ENCODE results near the gene ZFYVE28. TPM values are rescaled to one million over a fixed set of nuclear protein-coding genes. Genes with fewer than 3 reads are reported as not detected.

Gene ZFYVE28
- total RNA-seq, 1 donor from 2014 or later = 5.6 TPM

DNA sequence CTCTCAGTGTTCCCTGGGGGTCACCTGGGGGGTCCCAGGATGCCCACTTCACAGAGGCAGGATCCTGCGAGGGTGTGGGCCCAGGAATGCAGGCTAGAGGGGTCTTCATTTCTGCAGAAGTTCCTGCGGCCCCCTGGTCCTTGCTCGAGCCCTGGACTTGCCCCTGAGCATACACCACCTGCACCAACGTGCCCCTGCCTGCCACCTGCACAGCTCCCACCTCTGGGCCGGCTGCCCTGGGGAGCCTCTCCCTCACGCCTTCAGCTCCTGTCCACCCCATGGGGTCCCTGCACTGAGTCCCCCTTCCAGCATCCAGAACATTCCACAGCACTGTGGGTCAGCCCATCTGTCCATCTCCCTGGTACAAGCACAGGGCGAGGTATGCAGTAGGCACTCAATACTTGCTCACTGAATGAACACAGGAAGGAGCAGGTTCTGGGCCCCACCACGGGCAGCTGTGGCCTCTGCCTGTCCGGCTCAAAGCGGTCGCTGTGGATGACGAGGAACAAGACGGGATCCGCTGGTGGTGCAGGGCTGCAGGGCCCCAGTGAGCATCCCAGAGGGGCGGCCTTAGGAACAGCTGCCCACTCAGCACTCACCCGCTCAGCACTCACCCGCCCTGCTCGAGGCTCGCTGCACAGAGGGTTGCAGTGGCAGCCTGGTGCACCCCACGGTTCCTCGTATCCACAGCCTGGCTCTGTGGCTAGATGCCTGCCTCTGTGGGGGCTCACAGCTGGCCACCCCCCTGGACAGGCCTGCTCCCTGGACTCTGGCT lies 86.1 kb downstream of the ZFYVE28 start:
- H3K27ac ChIP-seq (replicated peaks) = no peak overlapping the region
- no peak for DNase-seq
- H3K4me1 ChIP-seq = no peaks in the 10 kb centered on the region
- H3K36me3 ChIP-seq = peaks cover 25% of the 10 kb centered on the region
- intact Hi-C loops (cut with micrococcal nuclease) = no loop called here
- TF ChIP-seq, protein P1, sequence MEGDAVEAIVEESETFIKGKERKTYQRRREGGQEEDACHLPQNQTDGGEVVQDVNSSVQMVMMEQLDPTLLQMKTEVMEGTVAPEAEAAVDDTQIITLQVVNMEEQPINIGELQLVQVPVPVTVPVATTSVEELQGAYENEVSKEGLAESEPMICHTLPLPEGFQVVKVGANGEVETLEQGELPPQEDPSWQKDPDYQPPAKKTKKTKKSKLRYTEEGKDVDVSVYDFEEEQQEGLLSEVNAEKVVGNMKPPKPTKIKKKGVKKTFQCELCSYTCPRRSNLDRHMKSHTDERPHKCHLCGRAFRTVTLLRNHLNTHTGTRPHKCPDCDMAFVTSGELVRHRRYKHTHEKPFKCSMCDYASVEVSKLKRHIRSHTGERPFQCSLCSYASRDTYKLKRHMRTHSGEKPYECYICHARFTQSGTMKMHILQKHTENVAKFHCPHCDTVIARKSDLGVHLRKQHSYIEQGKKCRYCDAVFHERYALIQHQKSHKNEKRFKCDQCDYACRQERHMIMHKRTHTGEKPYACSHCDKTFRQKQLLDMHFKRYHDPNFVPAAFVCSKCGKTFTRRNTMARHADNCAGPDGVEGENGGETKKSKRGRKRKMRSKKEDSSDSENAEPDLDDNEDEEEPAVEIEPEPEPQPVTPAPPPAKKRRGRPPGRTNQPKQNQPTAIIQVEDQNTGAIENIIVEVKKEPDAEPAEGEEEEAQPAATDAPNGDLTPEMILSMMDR (IDR thresholded peaks at IDR 0.05; ENCODE audit: borderline replicate concordance) = no peak
- H3K27me3 ChIP-seq (ENCODE audit: low read depth) = no peaks in the 10 kb centered on the region
- H3K9me3 ChIP-seq (replicated peaks) = peaks cover 26% of the 10 kb centered on the region
- no peak overlapping the region for H3K4me3 ChIP-seq

DNA sequence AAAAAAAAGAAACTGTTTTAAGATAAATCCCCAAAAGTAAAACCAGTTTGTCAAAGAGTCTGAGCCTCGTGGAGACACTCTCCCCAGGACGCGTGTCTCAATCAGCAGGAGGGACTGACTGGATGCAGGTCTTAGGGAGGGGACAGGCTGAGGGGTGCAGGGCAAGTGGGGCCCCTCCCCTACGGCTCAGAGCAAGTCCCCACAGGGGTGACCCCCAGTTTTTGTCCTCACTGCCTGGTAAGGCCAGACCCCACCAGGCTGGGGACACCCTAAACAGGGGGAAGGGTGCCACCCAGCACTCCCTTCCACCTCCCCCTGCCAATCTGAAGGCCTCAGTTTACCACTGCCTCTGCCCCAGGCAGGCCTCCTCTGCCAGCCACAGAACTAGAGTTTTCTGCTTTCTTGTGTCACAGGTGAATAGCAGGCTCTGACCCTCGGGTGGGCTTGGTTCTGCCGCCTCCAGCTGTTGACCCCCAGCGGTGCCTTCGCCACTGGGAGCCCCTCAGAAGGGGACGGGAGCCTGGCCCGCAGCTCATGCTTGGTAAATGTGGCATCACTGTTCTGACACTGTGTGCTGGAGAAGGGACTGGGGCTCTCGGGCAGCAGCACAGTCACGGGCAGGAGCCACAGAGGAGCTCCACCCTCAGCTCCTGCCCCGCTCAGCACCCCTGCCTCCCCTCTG lies 86.8 kb downstream of the ZFYVE28 start:
- H3K9me3 ChIP-seq (replicated peaks) = peaks cover 33% of the 10 kb centered on the region
- H3K27ac ChIP-seq (replicated peaks) = no peak overlapping the region

DNA sequence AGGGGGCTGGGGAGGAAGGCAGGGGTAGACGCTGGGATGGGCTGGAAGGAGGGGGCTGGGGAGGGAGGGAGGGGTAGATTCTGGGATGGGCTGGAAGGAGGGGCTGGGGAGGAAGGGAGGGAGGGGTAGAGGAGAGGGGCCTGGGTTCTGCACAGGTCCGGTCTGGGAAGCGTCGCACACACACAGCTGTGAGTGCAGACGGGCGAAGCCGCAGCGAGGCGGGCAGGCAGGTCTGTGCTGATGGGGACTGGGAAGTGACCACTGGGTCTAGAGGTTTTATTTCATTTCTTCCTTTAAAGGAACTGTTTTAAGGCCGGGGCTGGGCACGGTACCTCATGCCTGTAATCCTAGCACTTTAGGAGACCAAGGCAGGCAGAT lies 87.4 kb downstream of the ZFYVE28 start:
- TF ChIP-seq, protein P1 (IDR thresholded peaks at IDR 0.05; ENCODE audit: borderline replicate concordance) = no peak
- Histone ChIP-seq H3K27ac (replicated peaks) (no peak overlapping the region), H3K9me3 (replicated peaks) (peaks cover 39% of the 10 kb centered on the region), H3K36me3 (peaks cover 30% of the 10 kb centered on the region), H3K4me3 (no peak overlapping the region), H3K27me3 (ENCODE audit: low read depth) (no peaks in the 10 kb centered on the region), H3K4me1 (no peaks in the 10 kb centered on the region)
- intact Hi-C loops (cut with micrococcal nuclease) = no loop called here
- no peak for DNase-seq

More for the DNA sequence above, 86.8 kb downstream of the ZFYVE28 start:
- TF ChIP-seq, protein P1 (IDR thresholded peaks at IDR 0.05; ENCODE audit: borderline replicate concordance) = no peak
- no peaks in the 10 kb centered on the region for H3K27me3 ChIP-seq (ENCODE audit: low read depth)
- peaks cover 29% of the 10 kb centered on the region for H3K36me3 ChIP-seq
- H3K4me3 ChIP-seq = no peak overlapping the region
- intact Hi-C loops (cut with micrococcal nuclease) = no loop called here
- no peak for DNase-seq
- H3K4me1 ChIP-seq = no peaks in the 10 kb centered on the region

DNA sequence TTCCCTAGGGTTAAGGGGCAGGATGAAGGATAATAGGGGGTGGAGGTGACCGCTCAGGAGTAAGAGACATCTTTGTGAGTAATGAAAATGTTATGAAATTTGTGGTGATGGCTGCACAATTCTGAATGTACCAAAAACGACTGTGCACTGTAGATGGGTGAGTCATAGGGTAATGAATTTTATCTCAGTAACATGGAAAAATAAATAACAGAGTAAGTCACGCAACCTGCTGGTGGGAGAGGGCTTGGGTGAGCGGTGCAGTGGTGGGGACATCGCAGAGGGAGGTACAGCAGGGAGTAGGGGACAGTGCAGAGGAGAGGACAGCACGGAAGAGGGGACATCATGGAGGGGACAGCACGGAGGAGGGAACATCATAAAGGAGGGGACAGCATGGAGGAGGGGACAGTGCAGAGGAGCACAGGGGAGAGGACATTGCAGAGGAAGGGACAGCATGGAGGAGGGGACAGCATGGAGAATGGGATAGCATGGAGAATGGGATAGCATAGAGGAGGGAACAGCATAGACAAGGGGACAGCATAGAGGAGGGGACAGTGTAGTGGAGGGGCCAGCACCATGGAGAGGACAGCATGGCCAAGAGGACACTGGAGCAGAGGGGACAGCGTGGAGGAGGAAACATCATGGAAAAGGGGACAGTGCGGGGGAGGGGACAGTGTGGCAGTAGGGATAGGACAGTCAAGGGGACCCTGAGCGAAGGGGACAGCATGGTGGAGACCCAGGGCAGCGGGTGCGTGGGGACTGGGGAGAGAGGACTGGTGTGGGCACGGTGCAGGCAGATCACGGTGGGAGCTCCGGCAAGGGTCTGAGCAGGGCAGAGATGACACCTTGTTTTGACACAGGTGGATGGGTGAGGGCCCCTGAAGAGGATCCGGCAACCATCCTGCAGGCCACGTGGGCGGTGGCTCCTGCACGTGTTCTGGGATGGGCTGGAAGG lies 88.1 kb downstream of the ZFYVE28 start:
- TF ChIP-seq, protein P1 (IDR thresholded peaks at IDR 0.05; ENCODE audit: borderline replicate concordance) = no peak
- intact Hi-C loops (cut with micrococcal nuclease) = no loop called here
- H3K4me1 ChIP-seq = no peaks in the 10 kb centered on the region
- H3K4me3 ChIP-seq = no peak overlapping the region
- H3K27me3 ChIP-seq (ENCODE audit: low read depth) = no peaks in the 10 kb centered on the region
- peaks cover 30% of the 10 kb centered on the region for H3K36me3 ChIP-seq
- no peak overlapping the region for H3K27ac ChIP-seq (replicated peaks)
- H3K9me3 ChIP-seq (replicated peaks) = peaks cover 46% of the 10 kb centered on the region
- DNase-seq = no peak

DNA sequence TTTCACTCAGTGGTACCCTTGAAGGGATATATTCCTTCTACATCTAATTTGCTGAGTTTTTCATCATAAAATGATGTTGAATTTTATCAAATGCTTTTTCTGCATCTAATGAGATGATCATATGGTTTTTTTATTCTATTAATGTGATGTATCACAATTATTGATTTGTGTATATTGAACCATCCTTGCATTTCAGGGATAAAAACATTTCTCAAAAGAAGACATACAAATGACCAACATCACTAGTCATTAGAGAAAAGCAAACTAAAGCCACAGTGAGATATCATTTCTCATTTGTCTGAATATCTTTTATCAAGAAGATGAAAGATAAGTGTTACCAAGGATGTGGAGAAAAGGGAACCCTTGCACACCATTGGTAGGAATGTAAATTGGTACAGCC lies 90.9 kb downstream of the ZFYVE28 start:
- Histone ChIP-seq H3K27me3 (ENCODE audit: low read depth) (no peaks in the 10 kb centered on the region), H3K4me3 (no peak overlapping the region), H3K27ac (replicated peaks) (no peak overlapping the region), H3K4me1 (no peaks in the 10 kb centered on the region), H3K36me3 (peaks cover 30% of the 10 kb centered on the region), H3K9me3 (replicated peaks) (peaks cover 67% of the 10 kb centered on the region)
- DNase-seq = no peak
- TF ChIP-seq, protein P1 (IDR thresholded peaks at IDR 0.05; ENCODE audit: borderline replicate concordance) = no peak
- intact Hi-C loops (cut with micrococcal nuclease) = no loop called here
